HEK293 (cell line): ENCODE measurements around the gene IL2RA.
A peak's percentile ranks its signal among the peaks of the same experiment; 100 is the strongest.

ENCODE experiments used
- FEZF1 ChIP-seq: fragments of 450-650 bp; formaldehyde crosslinking; IDR thresholded peaks from 2 replicates; pipeline ENCODE4 v1.5.1; 2016; ENCODE audit warnings: missing biosample characterization, missing genetic modification characterization
- GLI2 ChIP-seq: fragments of 450-650 bp; formaldehyde crosslinking; IDR thresholded peaks from 2 replicates; pipeline ENCODE4; 2017; ENCODE audit warnings: missing biosample characterization, missing genetic modification characterization, low read depth, borderline replicate concordance
- GLI4 ChIP-seq: fragments of 450-650 bp; formaldehyde crosslinking; IDR thresholded peaks from 2 replicates; pipeline ENCODE4 v1.5.1; 2016; ENCODE audit warnings: missing biosample characterization, missing genetic modification characterization
- HOXD13 ChIP-seq: sonication (generic); formaldehyde crosslinking; IDR thresholded peaks from 2 replicates; pipeline ENCODE4 v1.8.0; 2022; ENCODE audit warnings: missing genetic modification reagents, borderline replicate concordance
- MZF1 ChIP-seq: fragments of 450-650 bp; formaldehyde crosslinking; IDR thresholded peaks from 2 replicates; pipeline ENCODE4 v1.5.1; 2017; ENCODE audit warnings: missing biosample characterization, missing genetic modification characterization, borderline replicate concordance
- OSR2 ChIP-seq: fragments of 450-650 bp; formaldehyde crosslinking; IDR thresholded peaks from 2 replicates; pipeline ENCODE4 v1.5.1; 2016; ENCODE audit warnings: missing biosample characterization, missing genetic modification characterization
- SCRT2 ChIP-seq: fragments of 450-650 bp; formaldehyde crosslinking; IDR thresholded peaks from 2 replicates; pipeline ENCODE4 v1.5.1; 2016; ENCODE audit warnings: missing biosample characterization, missing genetic modification characterization
- YY1 ChIP-seq: fragments of 450-650 bp; formaldehyde crosslinking; IDR thresholded peaks from 2 replicates; pipeline ENCODE4 v1.5.1; 2018; ENCODE audit warnings: missing biosample characterization, missing genetic modification characterization
- YY2 ChIP-seq: fragments of 450-650 bp; formaldehyde crosslinking; IDR thresholded peaks from 2 replicates; pipeline ENCODE4 v1.5.1; 2016; ENCODE audit warnings: missing biosample characterization, missing genetic modification characterization
- ZBTB21 ChIP-seq: fragments of 450-650 bp; formaldehyde crosslinking; IDR thresholded peaks from 2 replicates; pipeline ENCODE4 v1.5.1; 2017; ENCODE audit warnings: missing biosample characterization, missing genetic modification characterization
- ZBTB8A ChIP-seq: fragments of 450-650 bp; formaldehyde crosslinking; IDR thresholded peaks from 2 replicates; pipeline ENCODE4 v1.5.1; 2016; ENCODE audit warnings: missing biosample characterization, missing genetic modification characterization
- ZEB2 ChIP-seq: fragments of 450-650 bp; formaldehyde crosslinking; IDR thresholded peaks from 2 replicates; pipeline ENCODE4 v1.5.1; 2016; ENCODE audit warnings: missing biosample characterization, missing genetic modification characterization
- ZFP37 ChIP-seq: fragments of 450-650 bp; formaldehyde crosslinking; IDR thresholded peaks from 2 replicates; pipeline ENCODE4 v1.5.1; 2016; ENCODE audit warnings: missing biosample characterization, missing genetic modification characterization
- ZFP41 ChIP-seq: fragments of 450-650 bp; formaldehyde crosslinking; IDR thresholded peaks from 2 replicates; pipeline ENCODE4 v1.5.1; 2016; ENCODE audit warnings: missing biosample characterization, missing genetic modification characterization, borderline replicate concordance
- ZNF140 ChIP-seq: fragments of 450-650 bp; formaldehyde crosslinking; IDR thresholded peaks from 2 replicates; pipeline ENCODE4 v1.5.1; 2016; ENCODE audit warnings: missing biosample characterization, missing genetic modification characterization
- ZNF169 ChIP-seq: fragments of 450-650 bp; formaldehyde crosslinking; IDR thresholded peaks from 2 replicates; pipeline ENCODE4 v1.5.1; 2016; ENCODE audit warnings: missing biosample characterization, missing genetic modification characterization
- ZNF274 ChIP-seq, 2 experiments: fragments of 200-500 bp in 1 of 2; fragments of 450-650 bp in 1 of 2; sonication (Bioruptor generic) in 1 of 2; formaldehyde crosslinking in 1 of 2; IDR thresholded peaks; 2 replicates each; pipeline versions ENCODE4 v1.5.1 to v1.6.1; 2014 to 2016; ENCODE audit warnings: borderline replicate concordance in 1 of 2, inconsistent platforms in 1 of 2, low read length in 1 of 2, missing biosample characterization in 1 of 2, missing genetic modification characterization in 1 of 2
- ZNF366 ChIP-seq: fragments of 450-650 bp; formaldehyde crosslinking; conservative IDR thresholded peaks from 2 replicates; pipeline ENCODE4 v1.5.1; 2016; ENCODE audit warnings: missing biosample characterization, missing genetic modification characterization
- ZNF514 ChIP-seq: fragments of 450-650 bp; formaldehyde crosslinking; IDR thresholded peaks from 2 replicates; pipeline ENCODE4 v1.5.1; 2016; ENCODE audit warnings: missing biosample characterization, missing genetic modification characterization
- ZNF596 ChIP-seq: fragments of 450-650 bp; IDR thresholded peaks from 2 replicates; pipeline ENCODE4 v1.5.0; 2018; ENCODE audit warnings: missing biosample characterization, mild to moderate bottlenecking, missing genetic modification characterization, moderate library complexity
- ZNF621 ChIP-seq: fragments of 450-650 bp; formaldehyde crosslinking; IDR thresholded peaks from 2 replicates; pipeline ENCODE4 v1.5.1; 2017; ENCODE audit warnings: missing biosample characterization, missing genetic modification characterization
- ZNF624 ChIP-seq: fragments of 450-650 bp; formaldehyde crosslinking; IDR thresholded peaks from 2 replicates; pipeline ENCODE4 v1.5.1; 2017; ENCODE audit warnings: missing biosample characterization, missing genetic modification characterization
- ZNF664 ChIP-seq: fragments of 450-650 bp; formaldehyde crosslinking; IDR thresholded peaks from 2 replicates; pipeline ENCODE4 v1.5.1; 2016; ENCODE audit warnings: missing biosample characterization, missing genetic modification characterization
- ZNF76 ChIP-seq: fragments of 450-650 bp; formaldehyde crosslinking; IDR thresholded peaks from 2 replicates; pipeline ENCODE4; 2016; ENCODE audit warnings: low read depth, missing biosample characterization, missing genetic modification characterization, borderline replicate concordance
- ZNF776 ChIP-seq: fragments of 450-650 bp; formaldehyde crosslinking; IDR thresholded peaks from 2 replicates; pipeline ENCODE4 v1.5.0; 2017; ENCODE audit warnings: missing biosample characterization, missing genetic modification characterization, borderline replicate concordance
- ZNF843 ChIP-seq: fragments of 450-650 bp; formaldehyde crosslinking; IDR thresholded peaks from 2 replicates; pipeline ENCODE4 v1.5.1; 2016; ENCODE audit warnings: missing biosample characterization, missing genetic modification characterization
- ZXDB ChIP-seq: fragments of 450-650 bp; formaldehyde crosslinking; IDR thresholded peaks from 2 replicates; pipeline ENCODE4 v1.5.1; 2016; ENCODE audit warnings: missing biosample characterization, missing genetic modification characterization
- TF ChIP-seq, protein P1 (sequence below): fragments of 450-650 bp; formaldehyde crosslinking; IDR thresholded peaks from 2 replicates; pipeline ENCODE4 v1.5.1; 2016; ENCODE audit warnings: missing biosample characterization, missing genetic modification characterization
- TF ChIP-seq, protein P2 (sequence below): fragments of 450-650 bp; formaldehyde crosslinking; conservative IDR thresholded peaks from 2 replicates; pipeline ENCODE4 v1.5.1; 2016; ENCODE audit warnings: low read depth, missing biosample characterization, missing genetic modification characterization
- TF ChIP-seq, protein P3 (sequence below): fragments of 450-650 bp; formaldehyde crosslinking; IDR thresholded peaks from 2 replicates; pipeline ENCODE4 v1.5.1; 2016; ENCODE audit warnings: missing biosample characterization, missing genetic modification characterization
- TF ChIP-seq, protein P4 (sequence below): fragments of 450-650 bp; formaldehyde crosslinking; IDR thresholded peaks from 2 replicates; pipeline ENCODE4 v1.5.1; 2017; ENCODE audit warnings: missing biosample characterization, missing genetic modification characterization
- TF ChIP-seq, protein P5 (sequence below): fragments of 450-650 bp; formaldehyde crosslinking; IDR thresholded peaks from 2 replicates; pipeline ENCODE4 v1.5.0; 2017; ENCODE audit warnings: missing biosample characterization, missing genetic modification characterization, borderline replicate concordance

Gene IL2RA

DNA sequence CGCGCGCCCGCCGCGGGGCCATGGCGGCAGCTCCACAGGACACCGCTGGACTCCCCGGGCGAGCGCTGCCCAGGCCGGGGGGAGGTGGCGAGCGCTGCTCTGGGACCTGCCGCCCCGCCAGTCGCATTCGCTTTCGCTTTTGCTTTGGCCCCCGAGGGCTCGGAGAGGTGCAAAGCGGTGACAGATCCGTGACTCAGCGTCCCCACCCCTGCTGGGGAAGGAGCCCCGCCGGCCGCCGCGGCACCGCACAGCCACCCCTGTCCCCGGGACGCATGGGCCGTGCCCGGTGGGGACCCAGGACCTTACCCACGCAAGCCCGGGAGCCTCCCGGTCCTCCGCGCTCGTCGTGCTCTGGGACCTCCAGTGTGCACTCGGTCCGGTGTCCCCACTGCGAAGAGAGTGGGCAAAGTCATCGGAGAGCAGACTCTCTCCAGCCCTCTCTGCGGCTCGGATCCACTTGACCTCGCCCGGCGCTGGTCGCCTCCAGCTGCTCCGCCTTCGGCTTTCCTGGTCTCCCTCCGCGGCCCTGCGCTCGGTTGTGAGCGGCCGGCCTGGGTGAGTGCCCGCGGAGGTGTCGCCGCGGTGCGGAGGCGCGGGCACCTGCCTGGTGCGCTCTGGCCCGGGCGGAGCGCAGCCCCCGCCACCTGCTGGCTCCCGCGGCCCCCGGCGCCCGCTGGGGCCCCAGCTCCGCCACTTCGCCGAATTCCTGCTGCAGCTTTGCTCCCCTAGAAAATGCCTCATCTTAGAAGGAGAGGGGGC is 84.5 kb downstream of the IL2RA start, which contains the start of gene IL15RA (continued):
- TF ChIP-seq ZNF76 (tag by site-specific recombination) (peak; percentile 16; the same call in 1 of the 2 replicates), ZBTB8A (peak; percentile 85), ZNF843 (tag by site-specific recombination) (no peak), ZNF274 (IDR thresholded peaks at IDR 0.05; ENCODE audit: low read length) (no peak), ZNF274 (tag by site-specific recombination; IDR thresholded peaks at IDR 0.05; ENCODE audit: borderline replicate concordance) (no peak), GLI4 (tag by site-specific recombination) (no peak), ZEB2 (tag by site-specific recombination) (peak; percentile 94), SCRT2 (tag by site-specific recombination) (no peak), ZNF514 (tag by site-specific recombination) (no peak), ZNF596 (tag by site-specific recombination) (0 out of 2 replicates have a peak, but pooled peaks have one; percentile 10), HOXD13 (CRISPR knock-in tag) (no peak), ZNF366 (tag by site-specific recombination) (no peak), OSR2 (tag by site-specific recombination) (no peak), ZNF621 (tag by site-specific recombination) (no peak), GLI2 (tag by site-specific recombination) (no peak), ZNF664 (tag by site-specific recombination) (no peak), ZNF140 (tag by site-specific recombination) (no peak), FEZF1 (no peak), ZNF624 (tag by site-specific recombination) (no peak), ZXDB (tag by site-specific recombination) (peak; percentile 49), YY1 (no peak), ZFP41 (tag by site-specific recombination) (no peak), ZBTB21 (tag by site-specific recombination) (no peak), MZF1 (0 out of 2 replicates have a peak, but pooled peaks have one; percentile 10), ZFP37 (peak; percentile 97), ZNF776 (tag by site-specific recombination) (no peak), YY2 (tag by site-specific recombination) (no peak), ZNF169 (no peak)
- TF ChIP-seq, protein P1, sequence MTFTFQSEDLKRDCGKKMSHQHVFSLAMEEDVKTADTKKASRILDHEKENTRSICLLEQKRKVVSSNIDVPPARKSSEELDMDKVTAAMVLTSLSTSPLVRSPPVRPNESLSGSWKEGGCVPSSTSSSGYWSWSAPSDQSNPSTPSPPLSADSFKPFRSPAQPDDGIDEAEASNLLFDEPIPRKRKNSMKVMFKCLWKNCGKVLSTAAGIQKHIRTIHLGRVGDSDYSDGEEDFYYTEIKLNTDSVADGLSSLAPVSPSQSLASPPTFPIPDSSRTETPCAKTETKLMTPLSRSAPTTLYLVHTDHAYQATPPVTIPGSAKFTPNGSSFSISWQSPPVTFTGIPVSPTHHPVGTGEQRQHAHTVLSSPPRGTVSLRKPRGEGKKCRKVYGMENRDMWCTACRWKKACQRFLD, result no peak
- TF ChIP-seq, protein P2, sequence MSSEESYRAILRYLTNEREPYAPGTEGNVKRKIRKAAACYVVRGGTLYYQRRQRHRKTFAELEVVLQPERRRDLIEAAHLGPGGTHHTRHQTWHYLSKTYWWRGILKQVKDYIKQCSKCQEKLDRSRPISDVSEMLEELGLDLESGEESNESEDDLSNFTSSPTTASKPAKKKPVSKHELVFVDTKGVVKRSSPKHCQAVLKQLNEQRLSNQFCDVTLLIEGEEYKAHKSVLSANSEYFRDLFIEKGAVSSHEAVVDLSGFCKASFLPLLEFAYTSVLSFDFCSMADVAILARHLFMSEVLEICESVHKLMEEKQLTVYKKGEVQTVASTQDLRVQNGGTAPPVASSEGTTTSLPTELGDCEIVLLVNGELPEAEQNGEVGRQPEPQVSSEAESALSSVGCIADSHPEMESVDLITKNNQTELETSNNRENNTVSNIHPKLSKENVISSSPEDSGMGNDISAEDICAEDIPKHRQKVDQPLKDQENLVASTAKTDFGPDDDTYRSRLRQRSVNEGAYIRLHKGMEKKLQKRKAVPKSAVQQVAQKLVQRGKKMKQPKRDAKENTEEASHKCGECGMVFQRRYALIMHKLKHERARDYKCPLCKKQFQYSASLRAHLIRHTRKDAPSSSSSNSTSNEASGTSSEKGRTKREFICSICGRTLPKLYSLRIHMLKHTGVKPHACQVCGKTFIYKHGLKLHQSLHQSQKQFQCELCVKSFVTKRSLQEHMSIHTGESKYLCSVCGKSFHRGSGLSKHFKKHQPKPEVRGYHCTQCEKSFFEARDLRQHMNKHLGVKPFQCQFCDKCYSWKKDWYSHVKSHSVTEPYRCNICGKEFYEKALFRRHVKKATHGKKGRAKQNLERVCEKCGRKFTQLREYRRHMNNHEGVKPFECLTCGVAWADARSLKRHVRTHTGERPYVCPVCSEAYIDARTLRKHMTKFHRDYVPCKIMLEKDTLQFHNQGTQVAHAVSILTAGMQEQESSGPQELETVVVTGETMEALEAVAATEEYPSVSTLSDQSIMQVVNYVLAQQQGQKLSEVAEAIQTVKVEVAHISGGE (tag by site-specific recombination), result peak; percentile 60
- TF ChIP-seq, protein P3, sequence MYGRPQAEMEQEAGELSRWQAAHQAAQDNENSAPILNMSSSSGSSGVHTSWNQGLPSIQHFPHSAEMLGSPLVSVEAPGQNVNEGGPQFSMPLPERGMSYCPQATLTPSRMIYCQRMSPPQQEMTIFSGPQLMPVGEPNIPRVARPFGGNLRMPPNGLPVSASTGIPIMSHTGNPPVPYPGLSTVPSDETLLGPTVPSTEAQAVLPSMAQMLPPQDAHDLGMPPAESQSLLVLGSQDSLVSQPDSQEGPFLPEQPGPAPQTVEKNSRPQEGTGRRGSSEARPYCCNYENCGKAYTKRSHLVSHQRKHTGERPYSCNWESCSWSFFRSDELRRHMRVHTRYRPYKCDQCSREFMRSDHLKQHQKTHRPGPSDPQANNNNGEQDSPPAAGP (tag by site-specific recombination), result peak; percentile 67
- TF ChIP-seq, protein P4, sequence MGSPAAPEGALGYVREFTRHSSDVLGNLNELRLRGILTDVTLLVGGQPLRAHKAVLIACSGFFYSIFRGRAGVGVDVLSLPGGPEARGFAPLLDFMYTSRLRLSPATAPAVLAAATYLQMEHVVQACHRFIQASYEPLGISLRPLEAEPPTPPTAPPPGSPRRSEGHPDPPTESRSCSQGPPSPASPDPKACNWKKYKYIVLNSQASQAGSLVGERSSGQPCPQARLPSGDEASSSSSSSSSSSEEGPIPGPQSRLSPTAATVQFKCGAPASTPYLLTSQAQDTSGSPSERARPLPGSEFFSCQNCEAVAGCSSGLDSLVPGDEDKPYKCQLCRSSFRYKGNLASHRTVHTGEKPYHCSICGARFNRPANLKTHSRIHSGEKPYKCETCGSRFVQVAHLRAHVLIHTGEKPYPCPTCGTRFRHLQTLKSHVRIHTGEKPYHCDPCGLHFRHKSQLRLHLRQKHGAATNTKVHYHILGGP, result no peak
- TF ChIP-seq, protein P5, sequence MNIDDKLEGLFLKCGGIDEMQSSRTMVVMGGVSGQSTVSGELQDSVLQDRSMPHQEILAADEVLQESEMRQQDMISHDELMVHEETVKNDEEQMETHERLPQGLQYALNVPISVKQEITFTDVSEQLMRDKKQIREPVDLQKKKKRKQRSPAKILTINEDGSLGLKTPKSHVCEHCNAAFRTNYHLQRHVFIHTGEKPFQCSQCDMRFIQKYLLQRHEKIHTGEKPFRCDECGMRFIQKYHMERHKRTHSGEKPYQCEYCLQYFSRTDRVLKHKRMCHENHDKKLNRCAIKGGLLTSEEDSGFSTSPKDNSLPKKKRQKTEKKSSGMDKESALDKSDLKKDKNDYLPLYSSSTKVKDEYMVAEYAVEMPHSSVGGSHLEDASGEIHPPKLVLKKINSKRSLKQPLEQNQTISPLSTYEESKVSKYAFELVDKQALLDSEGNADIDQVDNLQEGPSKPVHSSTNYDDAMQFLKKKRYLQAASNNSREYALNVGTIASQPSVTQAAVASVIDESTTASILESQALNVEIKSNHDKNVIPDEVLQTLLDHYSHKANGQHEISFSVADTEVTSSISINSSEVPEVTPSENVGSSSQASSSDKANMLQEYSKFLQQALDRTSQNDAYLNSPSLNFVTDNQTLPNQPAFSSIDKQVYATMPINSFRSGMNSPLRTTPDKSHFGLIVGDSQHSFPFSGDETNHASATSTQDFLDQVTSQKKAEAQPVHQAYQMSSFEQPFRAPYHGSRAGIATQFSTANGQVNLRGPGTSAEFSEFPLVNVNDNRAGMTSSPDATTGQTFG (tag by site-specific recombination), result no peak
